ENCODE results near the gene ACBD4.

DNA sequence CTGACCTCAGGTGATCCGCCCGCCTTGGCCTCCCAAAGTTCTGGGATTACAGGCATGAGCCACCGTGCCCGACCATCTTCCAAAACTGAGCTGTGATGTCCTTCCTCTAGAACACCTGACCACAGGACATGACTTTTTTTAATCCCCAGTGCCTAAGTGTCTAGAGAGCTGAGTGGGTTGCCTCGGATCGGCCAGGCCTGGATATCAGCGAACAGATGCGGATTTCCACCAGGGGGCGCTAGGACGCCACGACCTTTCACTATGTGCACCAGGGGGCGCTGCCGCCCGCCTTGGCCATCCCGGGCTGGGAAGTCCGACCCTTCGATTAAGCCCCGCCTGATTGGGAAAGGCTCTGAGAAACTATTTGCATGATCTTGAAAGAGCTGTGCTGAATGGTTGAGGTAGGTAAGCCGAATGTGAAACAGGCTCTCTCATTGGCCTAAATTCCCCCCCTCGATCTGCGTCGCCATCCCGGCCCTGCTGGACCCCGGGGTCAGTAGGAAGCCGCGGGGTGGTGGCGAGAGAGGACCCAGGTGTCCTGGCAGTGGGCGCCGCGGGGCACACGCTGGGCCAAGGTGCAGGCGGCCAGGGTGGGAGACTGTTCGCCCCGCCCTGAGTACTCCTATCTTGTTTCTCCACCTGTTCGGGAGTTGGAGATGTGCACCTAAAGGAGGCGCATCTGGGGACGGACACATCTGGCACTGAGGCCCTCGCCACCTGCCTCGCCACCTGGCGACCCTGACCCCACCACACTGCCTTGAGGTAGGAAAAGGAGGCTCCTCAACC is at the start of gene ACBD4:
- TF ChIP-seq, protein P1, sequence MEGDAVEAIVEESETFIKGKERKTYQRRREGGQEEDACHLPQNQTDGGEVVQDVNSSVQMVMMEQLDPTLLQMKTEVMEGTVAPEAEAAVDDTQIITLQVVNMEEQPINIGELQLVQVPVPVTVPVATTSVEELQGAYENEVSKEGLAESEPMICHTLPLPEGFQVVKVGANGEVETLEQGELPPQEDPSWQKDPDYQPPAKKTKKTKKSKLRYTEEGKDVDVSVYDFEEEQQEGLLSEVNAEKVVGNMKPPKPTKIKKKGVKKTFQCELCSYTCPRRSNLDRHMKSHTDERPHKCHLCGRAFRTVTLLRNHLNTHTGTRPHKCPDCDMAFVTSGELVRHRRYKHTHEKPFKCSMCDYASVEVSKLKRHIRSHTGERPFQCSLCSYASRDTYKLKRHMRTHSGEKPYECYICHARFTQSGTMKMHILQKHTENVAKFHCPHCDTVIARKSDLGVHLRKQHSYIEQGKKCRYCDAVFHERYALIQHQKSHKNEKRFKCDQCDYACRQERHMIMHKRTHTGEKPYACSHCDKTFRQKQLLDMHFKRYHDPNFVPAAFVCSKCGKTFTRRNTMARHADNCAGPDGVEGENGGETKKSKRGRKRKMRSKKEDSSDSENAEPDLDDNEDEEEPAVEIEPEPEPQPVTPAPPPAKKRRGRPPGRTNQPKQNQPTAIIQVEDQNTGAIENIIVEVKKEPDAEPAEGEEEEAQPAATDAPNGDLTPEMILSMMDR (IDR thresholded peaks at IDR 0.05; ENCODE audit: low read depth, low read length, poor library complexity, severe bottlenecking): peak; percentile 100
- TF ChIP-seq EZH2phosphoT487 (IDR thresholded peaks at IDR 0.05; ENCODE audit: borderline replicate concordance, low read length): no peak

Measured in DOHH2 (cell line).